ENCODE measurements around the gene HDAC4. TPM values are rescaled to one million over a fixed set of nuclear protein-coding genes. Genes with fewer than 3 reads are reported as not detected.

The HDAC4 gene
- total RNA-seq, 1 donor from 2014 or later: 39.0 TPM

DNA sequence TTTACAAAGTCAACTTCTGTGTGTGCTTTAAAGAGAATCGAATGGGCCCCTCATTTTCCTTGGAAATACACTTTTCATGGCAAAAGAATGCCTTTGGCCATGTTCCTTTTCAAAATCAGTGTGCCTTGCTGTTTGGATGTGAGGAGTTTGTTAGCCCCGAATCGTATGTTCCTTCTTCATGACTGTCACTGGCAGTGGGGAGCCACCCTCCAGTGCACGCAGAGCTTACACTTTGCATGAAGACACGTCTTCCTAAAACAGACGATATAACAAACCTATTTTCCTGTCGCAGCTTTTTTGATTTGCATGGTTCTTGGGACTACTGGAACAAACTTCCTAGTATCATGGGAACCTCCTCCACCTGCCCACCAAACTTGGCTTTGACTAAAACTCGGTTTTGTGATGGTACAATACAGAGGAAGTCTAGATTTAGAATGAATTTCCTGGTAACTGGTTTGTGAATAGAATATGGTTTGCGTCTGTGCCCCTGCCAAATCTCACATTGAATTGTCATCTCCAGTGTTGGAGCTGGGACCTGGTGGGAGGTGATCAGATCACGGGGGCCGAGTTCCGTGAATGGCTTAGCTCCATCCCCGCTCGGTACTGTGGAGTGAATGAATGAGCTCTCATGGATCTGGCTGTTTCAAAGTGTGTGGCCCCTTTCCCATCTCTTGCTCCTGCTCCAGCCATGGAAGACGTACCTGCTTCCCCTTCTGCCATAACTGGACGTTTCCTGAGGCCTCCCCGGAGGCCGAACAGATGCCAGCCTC lies 358.1 kb downstream of the HDAC4 start:
- peaks cover 10% of the 10 kb centered on the region for H3K4me1 Mint-ChIP-seq (ENCODE audit: unreplicated experiment)
- H3K4me3 Mint-ChIP-seq: no peak overlapping the region
- H3K27ac Mint-ChIP-seq: peak overlapping the region; percentile 56
- peaks cover 10% of the 10 kb centered on the region for H3K27me3 Mint-ChIP-seq
- TF ChIP-seq, protein P1, sequence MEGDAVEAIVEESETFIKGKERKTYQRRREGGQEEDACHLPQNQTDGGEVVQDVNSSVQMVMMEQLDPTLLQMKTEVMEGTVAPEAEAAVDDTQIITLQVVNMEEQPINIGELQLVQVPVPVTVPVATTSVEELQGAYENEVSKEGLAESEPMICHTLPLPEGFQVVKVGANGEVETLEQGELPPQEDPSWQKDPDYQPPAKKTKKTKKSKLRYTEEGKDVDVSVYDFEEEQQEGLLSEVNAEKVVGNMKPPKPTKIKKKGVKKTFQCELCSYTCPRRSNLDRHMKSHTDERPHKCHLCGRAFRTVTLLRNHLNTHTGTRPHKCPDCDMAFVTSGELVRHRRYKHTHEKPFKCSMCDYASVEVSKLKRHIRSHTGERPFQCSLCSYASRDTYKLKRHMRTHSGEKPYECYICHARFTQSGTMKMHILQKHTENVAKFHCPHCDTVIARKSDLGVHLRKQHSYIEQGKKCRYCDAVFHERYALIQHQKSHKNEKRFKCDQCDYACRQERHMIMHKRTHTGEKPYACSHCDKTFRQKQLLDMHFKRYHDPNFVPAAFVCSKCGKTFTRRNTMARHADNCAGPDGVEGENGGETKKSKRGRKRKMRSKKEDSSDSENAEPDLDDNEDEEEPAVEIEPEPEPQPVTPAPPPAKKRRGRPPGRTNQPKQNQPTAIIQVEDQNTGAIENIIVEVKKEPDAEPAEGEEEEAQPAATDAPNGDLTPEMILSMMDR (conservative IDR thresholded peaks at IDR 0.05): no peak
- no peak for DNase-seq (ENCODE audit: extremely low spot score, unreplicated experiment)
- no peaks in the 10 kb centered on the region for H3K36me3 Mint-ChIP-seq
- no peaks in the 10 kb centered on the region for H3K9me3 Mint-ChIP-seq

GRCh38 chr2:239042046-239042445 lies 358.8 kb downstream of the HDAC4 start:
- H3K27me3 Mint-ChIP-seq: peaks cover 10% of the 10 kb centered on the region
- no peak for DNase-seq (ENCODE audit: extremely low spot score, unreplicated experiment)
- peaks cover 10% of the 10 kb centered on the region for H3K4me1 Mint-ChIP-seq (ENCODE audit: unreplicated experiment)
- TF ChIP-seq, protein P1 (conservative IDR thresholded peaks at IDR 0.05): no peak
- no peaks in the 10 kb centered on the region for H3K9me3 Mint-ChIP-seq
- peak overlapping the region; percentile 56 for H3K27ac Mint-ChIP-seq
- H3K36me3 Mint-ChIP-seq: no peaks in the 10 kb centered on the region
- no peak overlapping the region for H3K4me3 Mint-ChIP-seq

DNA sequence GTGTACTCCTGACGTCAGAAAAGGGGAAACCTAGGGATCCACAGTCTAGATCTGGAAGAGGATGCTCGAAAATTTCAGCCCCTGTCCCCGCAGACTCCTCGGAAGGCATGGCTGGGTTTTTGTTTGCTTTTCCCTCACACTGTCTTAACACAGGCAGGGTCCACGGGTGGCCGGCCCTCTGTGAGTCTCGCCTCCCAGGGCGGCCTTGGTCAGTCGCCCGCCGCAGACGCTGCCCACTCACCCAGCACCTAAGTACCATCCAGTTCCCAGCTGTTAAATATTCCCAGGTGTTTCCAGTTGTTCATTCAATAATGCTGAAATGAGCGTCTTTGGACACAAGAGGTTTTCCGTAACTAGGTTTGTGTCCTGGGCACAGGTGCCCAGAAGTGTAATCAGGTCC lies 359.8 kb downstream of the HDAC4 start:
- H3K27me3 Mint-ChIP-seq: peaks cover 10% of the 10 kb centered on the region
- no peaks in the 10 kb centered on the region for H3K9me3 Mint-ChIP-seq
- no peak overlapping the region for H3K4me3 Mint-ChIP-seq
- TF ChIP-seq, protein P1 (conservative IDR thresholded peaks at IDR 0.05): no peak
- peaks cover 6% of the 10 kb centered on the region for H3K4me1 Mint-ChIP-seq (ENCODE audit: unreplicated experiment)
- peak overlapping the region; percentile 13 for H3K27ac Mint-ChIP-seq
- DNase-seq (ENCODE audit: extremely low spot score, unreplicated experiment): no peak
- no peaks in the 10 kb centered on the region for H3K36me3 Mint-ChIP-seq

DNA sequence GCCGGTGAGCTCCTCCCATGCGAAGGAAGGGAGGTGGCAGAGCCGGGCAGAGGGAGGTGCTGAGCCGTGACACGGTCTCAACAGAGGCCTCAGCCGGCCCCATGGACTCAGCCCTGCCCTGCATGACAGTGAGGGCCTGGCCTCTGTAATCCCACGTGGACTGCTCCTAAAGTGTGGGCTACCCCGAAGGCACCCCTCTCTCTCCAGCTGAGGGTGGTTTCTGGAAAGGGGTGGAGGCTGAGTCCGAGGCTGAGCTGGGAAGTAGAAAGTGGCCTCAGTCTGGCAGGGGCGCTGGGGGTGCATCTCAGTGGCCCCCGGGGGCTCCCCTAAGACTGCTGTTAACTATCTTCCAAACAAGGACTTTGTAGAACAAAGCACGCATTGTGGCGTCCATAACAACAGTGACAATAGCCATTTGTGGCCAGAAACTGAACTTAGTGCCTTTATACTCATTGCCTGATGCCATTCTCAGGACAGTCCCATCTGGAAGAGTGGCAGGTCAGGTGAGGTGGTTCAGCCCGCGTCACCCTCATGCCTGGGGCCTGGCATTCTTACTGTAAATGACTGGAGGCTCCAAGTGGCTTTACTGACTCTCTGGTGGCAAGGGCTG lies 360.6 kb downstream of the HDAC4 start:
- H3K36me3 Mint-ChIP-seq: no peaks in the 10 kb centered on the region
- DNase-seq (ENCODE audit: extremely low spot score, unreplicated experiment): no peak
- no peaks in the 10 kb centered on the region for H3K9me3 Mint-ChIP-seq
- H3K27ac Mint-ChIP-seq: no peak overlapping the region
- H3K27me3 Mint-ChIP-seq: peaks cover 10% of the 10 kb centered on the region
- no peak overlapping the region for H3K4me3 Mint-ChIP-seq
- peaks cover 5% of the 10 kb centered on the region for H3K4me1 Mint-ChIP-seq (ENCODE audit: unreplicated experiment)
- TF ChIP-seq, protein P1 (conservative IDR thresholded peaks at IDR 0.05): no peak

DNA sequence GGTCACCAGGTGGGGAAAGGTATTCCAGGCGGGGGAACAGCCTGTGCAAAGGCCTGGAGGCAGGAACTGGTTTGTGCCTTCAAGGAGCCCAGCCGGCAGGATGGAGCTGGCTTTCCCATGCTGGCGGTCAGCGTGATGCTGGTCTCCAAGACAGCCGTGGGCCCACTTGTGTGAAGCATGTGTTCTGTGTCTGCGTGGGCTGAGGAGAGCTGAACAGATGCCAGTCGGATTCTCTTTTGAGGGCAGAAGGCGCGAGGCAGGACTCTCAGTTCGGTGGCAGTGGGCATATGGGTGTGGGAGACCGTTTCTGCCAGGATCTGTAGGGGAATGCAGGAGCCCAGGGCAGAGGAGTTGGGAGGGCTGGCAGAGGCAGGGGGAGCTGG lies 361.4 kb downstream of the HDAC4 start:
- TF ChIP-seq, protein P1 (conservative IDR thresholded peaks at IDR 0.05): no peak
- Mint-ChIP-seq H3K27ac (no peak overlapping the region), H3K4me3 (no peak overlapping the region), H3K4me1 (ENCODE audit: unreplicated experiment) (peaks cover 5% of the 10 kb centered on the region), H3K36me3 (no peaks in the 10 kb centered on the region), H3K27me3 (peaks cover 10% of the 10 kb centered on the region), H3K9me3 (no peaks in the 10 kb centered on the region)
- DNase-seq (ENCODE audit: extremely low spot score, unreplicated experiment): no peak

All from type B pancreatic cell (in vitro differentiated cells).